GM23338 (cell line): ENCODE data around the gene C11orf21. TPM values are rescaled to one million over a fixed set of nuclear protein-coding genes. Genes with fewer than 3 reads are reported as not detected.

Source experiments
- ATAC-seq: fragments of 200-7000 bp; cut with Tn5 transposase; 3 replicates; pipeline ENCODE4 v1.9.1; 2020
- DNase-seq: peaks from one replicate; pipeline ENCODE4 v3.0.0-alpha.2; 2015; ENCODE audit warnings: low spot score
- H2AFZ ChIP-seq: fragments of 200-600 bp; sonication (generic); 2 replicates; pipeline ENCODE4 v1.8.0; 2016; ENCODE audit warnings: antibody characterized with exemption, mild to moderate bottlenecking, moderate library complexity
- H3F3A ChIP-seq: fragments of 200-600 bp; sonication (generic); replicated peaks from 2 replicates; pipeline ENCODE4 v1.8.0; 2017; ENCODE audit warnings: antibody characterized with exemption, mixed run types, low read depth
- H3K27ac ChIP-seq: fragments of 200-600 bp; sonication (generic); 2 replicates; pipeline ENCODE4 v1.6.1; 2016; ENCODE audit warnings: low read depth
- H3K27me3 ChIP-seq: fragments of 200-600 bp; sonication (generic); 2 replicates; pipeline ENCODE4 v1.8.0; 2016; ENCODE audit warnings: mild to moderate bottlenecking, mixed run types, moderate library complexity; ENCODE audit not compliant: insufficient read depth
- H3K36me3 ChIP-seq: fragments of 200-600 bp; sonication (generic); 2 replicates; pipeline ENCODE4 v1.8.0; 2016; ENCODE audit warnings: mild to moderate bottlenecking; ENCODE audit not compliant: insufficient read depth
- H3K4me1 ChIP-seq: fragments of 200-600 bp; sonication (generic); 2 replicates; pipeline ENCODE4 v1.8.0; 2016; ENCODE audit warnings: mild to moderate bottlenecking, moderate library complexity; ENCODE audit not compliant: insufficient read depth
- H3K4me2 ChIP-seq: fragments of 200-600 bp; sonication (generic); 2 replicates; pipeline ENCODE4 v1.7.1; 2017; ENCODE audit warnings: mixed run types
- H3K4me3 ChIP-seq: fragments of 200-600 bp; sonication (generic); 2 replicates; pipeline ENCODE4 v1.6.1; 2016; ENCODE audit warnings: mixed run types
- H3K79me2 ChIP-seq: fragments of 200-600 bp; sonication (generic); replicated peaks from 2 replicates; pipeline ENCODE4 v1.8.0; 2017; ENCODE audit warnings: mild to moderate bottlenecking; ENCODE audit not compliant: insufficient read depth
- H3K9me2 ChIP-seq: fragments of 200-600 bp; sonication (generic); 2 replicates; pipeline ENCODE4 v1.8.0; 2017; ENCODE audit not compliant: insufficient read depth
- H4K20me1 ChIP-seq: fragments of 200-600 bp; sonication (generic); replicated peaks from 2 replicates; pipeline ENCODE4 v1.8.0; 2017; ENCODE audit warnings: mild to moderate bottlenecking; ENCODE audit not compliant: insufficient read depth
- H3K27ac Mint-ChIP-seq: 2 replicates; pipeline ENCODE4 v1.8.0; 2020; ENCODE audit warnings: inconsistent platforms, mild to moderate bottlenecking, moderate library complexity, mixed read lengths
- H3K27me3 Mint-ChIP-seq: 3 replicates; pipeline ENCODE4 v1.8.0; 2022; ENCODE audit warnings: low read depth, mild to moderate bottlenecking, moderate library complexity, mixed read lengths, inconsistent platforms; ENCODE audit not compliant: insufficient read depth, poor library complexity
- H3K36me3 Mint-ChIP-seq: 3 replicates; pipeline ENCODE4 v1.8.0; 2021; ENCODE audit warnings: low read depth, mild to moderate bottlenecking, inconsistent platforms, moderate library complexity, mixed read lengths
- H3K4me1 Mint-ChIP-seq: 3 replicates; pipeline ENCODE4 v1.8.0; 2020; ENCODE audit warnings: mild to moderate bottlenecking, inconsistent platforms, mixed read lengths
- H3K4me3 Mint-ChIP-seq: 3 replicates; pipeline ENCODE4 v1.8.0; 2021; ENCODE audit warnings: moderate library complexity, mild to moderate bottlenecking, inconsistent platforms, mixed read lengths
- H3K9me3 Mint-ChIP-seq: 3 replicates; pipeline ENCODE4 v1.8.0; 2020; ENCODE audit warnings: moderate library complexity, mild to moderate bottlenecking, inconsistent platforms, mixed read lengths
- CREB1 ChIP-seq: fragments of 250-450 bp; sonication (Bioruptor Pico); IDR thresholded peaks from 2 replicates; pipeline ENCODE4 v1.5.0; 2020; ENCODE audit warnings: low read depth, mild to moderate bottlenecking, moderate library complexity
- CTCF ChIP-seq, 2 experiments: fragments of 200-600 bp in 1 of 2; sonication (generic) in 1 of 2; conservative IDR thresholded peaks; 2 replicates each; pipeline versions ENCODE4 v1.5.1 to v1.6.1; 2016 to 2017; ENCODE audit warnings: antibody characterized with exemption in 2 of 2, low read depth in 2 of 2, mild to moderate bottlenecking in 2 of 2, moderate library complexity in 1 of 2
- ETS1 ChIP-seq: IDR thresholded peaks from 2 replicates; pipeline ENCODE4 v1.6.1; 2016; ENCODE audit warnings: antibody characterized with exemption
- EZH2 ChIP-seq: fragments of 200-600 bp; sonication (generic); IDR thresholded peaks from one replicate; pipeline ENCODE4 v1.8.0; 2017; ENCODE audit warnings: antibody characterized with exemption, mild to moderate bottlenecking, low read depth; ENCODE audit not compliant: unreplicated experiment
- EZH2phosphoT487 ChIP-seq: fragments of 200-600 bp; sonication (generic); IDR thresholded peaks from one replicate; pipeline ENCODE4 v1.8.1; 2018; ENCODE audit warnings: antibody characterized with exemption; ENCODE audit not compliant: unreplicated experiment
- JUNB ChIP-seq: IDR thresholded peaks from one replicate; pipeline ENCODE4 v1.6.1; 2016; ENCODE audit warnings: antibody characterized with exemption; ENCODE audit not compliant: unreplicated experiment
- NANOG ChIP-seq: IDR thresholded peaks from 2 replicates; pipeline ENCODE4 v1.6.1; 2016; ENCODE audit warnings: antibody characterized with exemption, borderline replicate concordance
- POLR2AphosphoS5 ChIP-seq: IDR thresholded peaks from 2 replicates; pipeline ENCODE4 v1.6.1; 2016; ENCODE audit warnings: antibody characterized with exemption, low read depth
- STAT1 ChIP-seq: IDR thresholded peaks from one replicate; pipeline ENCODE4 v1.6.1; 2016; ENCODE audit warnings: antibody characterized with exemption; ENCODE audit not compliant: unreplicated experiment
- ZNF114 ChIP-seq: fragments of 250-450 bp; sonication (Bioruptor Pico); IDR thresholded peaks from 2 replicates; pipeline ENCODE4 v1.5.0; 2020; ENCODE audit warnings: mild to moderate bottlenecking, moderate library complexity
- ZNF331 ChIP-seq: fragments of 250-450 bp; sonication (Bioruptor Pico); IDR thresholded peaks from 2 replicates; pipeline ENCODE4 v1.5.0; 2020; ENCODE audit warnings: low read depth, mild to moderate bottlenecking, moderate library complexity
- polyA plus RNA-seq: library from polyadenylated mRNA; unstranded; fragments of >200 nt; fragmentation: Nextera tagmentation; extraction: Ambion mirVana; gene quantifications from 2 replicates; pipeline ENCODE4 v1.2.1, GENCODE V29; 2016
- total RNA-seq: library from RNA; depleted of rRNA; stranded (reverse); fragments of >200 nt; shearing (Covaris generic); gene quantifications from 2 replicates; pipeline ENCODE4 v1.2.3, GENCODE V29; 2014
- TF ChIP-seq, protein P1 (sequence below): fragments of 250-450 bp; sonication (Bioruptor Pico); IDR thresholded peaks from 2 replicates; pipeline ENCODE4 v1.5.0; 2020; ENCODE audit warnings: mild to moderate bottlenecking, moderate library complexity
- TF ChIP-seq, protein P2 (sequence below): IDR thresholded peaks from one replicate; pipeline ENCODE4 v1.6.1; 2018; ENCODE audit warnings: antibody characterized with exemption; ENCODE audit not compliant: unreplicated experiment

C11orf21 gene
- total and polyA plus RNA-seq, 2 experiments from 2014 or later, result not detected

- peaks cover 14% of the 10 kb centered on the region for H3K27me3 Mint-ChIP-seq
- Histone ChIP-seq H2AFZ (no peak overlapping the region), H3K27me3 (peaks cover 3% of the 10 kb centered on the region; the same call in 1 of the 2 replicates), H3K4me2 (no peak overlapping the region), H3K9me2 (no peaks in the 10 kb centered on the region), H3K36me3 (no peaks in the 10 kb centered on the region), H3F3A (no peaks in the 10 kb centered on the region), H3K4me1 (no peaks in the 10 kb centered on the region), H3K27ac (no peak overlapping the region), H4K20me1 (no peaks in the 10 kb centered on the region), H3K79me2 (no peaks in the 10 kb centered on the region), H3K4me3 (no peak overlapping the region)
- no peaks in the 10 kb centered on the region for H3K4me1 Mint-ChIP-seq
- H3K27ac Mint-ChIP-seq, result no peak overlapping the region
- H3K4me3 Mint-ChIP-seq, result no peak overlapping the region
- DNase-seq, result no peak
- no peak for ATAC-seq
- H3K9me3 Mint-ChIP-seq, result no peaks in the 10 kb centered on the region
- no peak for TF ChIP-seq CREB1
- no peak for TF ChIP-seq EZH2phosphoT487
- no peak for TF ChIP-seq EZH2
- no peak for TF ChIP-seq JUNB
- TF ChIP-seq ZNF331 (CRISPR knock-in tag), result no peak
- no peak for TF ChIP-seq STAT1
- TF ChIP-seq, protein P1, sequence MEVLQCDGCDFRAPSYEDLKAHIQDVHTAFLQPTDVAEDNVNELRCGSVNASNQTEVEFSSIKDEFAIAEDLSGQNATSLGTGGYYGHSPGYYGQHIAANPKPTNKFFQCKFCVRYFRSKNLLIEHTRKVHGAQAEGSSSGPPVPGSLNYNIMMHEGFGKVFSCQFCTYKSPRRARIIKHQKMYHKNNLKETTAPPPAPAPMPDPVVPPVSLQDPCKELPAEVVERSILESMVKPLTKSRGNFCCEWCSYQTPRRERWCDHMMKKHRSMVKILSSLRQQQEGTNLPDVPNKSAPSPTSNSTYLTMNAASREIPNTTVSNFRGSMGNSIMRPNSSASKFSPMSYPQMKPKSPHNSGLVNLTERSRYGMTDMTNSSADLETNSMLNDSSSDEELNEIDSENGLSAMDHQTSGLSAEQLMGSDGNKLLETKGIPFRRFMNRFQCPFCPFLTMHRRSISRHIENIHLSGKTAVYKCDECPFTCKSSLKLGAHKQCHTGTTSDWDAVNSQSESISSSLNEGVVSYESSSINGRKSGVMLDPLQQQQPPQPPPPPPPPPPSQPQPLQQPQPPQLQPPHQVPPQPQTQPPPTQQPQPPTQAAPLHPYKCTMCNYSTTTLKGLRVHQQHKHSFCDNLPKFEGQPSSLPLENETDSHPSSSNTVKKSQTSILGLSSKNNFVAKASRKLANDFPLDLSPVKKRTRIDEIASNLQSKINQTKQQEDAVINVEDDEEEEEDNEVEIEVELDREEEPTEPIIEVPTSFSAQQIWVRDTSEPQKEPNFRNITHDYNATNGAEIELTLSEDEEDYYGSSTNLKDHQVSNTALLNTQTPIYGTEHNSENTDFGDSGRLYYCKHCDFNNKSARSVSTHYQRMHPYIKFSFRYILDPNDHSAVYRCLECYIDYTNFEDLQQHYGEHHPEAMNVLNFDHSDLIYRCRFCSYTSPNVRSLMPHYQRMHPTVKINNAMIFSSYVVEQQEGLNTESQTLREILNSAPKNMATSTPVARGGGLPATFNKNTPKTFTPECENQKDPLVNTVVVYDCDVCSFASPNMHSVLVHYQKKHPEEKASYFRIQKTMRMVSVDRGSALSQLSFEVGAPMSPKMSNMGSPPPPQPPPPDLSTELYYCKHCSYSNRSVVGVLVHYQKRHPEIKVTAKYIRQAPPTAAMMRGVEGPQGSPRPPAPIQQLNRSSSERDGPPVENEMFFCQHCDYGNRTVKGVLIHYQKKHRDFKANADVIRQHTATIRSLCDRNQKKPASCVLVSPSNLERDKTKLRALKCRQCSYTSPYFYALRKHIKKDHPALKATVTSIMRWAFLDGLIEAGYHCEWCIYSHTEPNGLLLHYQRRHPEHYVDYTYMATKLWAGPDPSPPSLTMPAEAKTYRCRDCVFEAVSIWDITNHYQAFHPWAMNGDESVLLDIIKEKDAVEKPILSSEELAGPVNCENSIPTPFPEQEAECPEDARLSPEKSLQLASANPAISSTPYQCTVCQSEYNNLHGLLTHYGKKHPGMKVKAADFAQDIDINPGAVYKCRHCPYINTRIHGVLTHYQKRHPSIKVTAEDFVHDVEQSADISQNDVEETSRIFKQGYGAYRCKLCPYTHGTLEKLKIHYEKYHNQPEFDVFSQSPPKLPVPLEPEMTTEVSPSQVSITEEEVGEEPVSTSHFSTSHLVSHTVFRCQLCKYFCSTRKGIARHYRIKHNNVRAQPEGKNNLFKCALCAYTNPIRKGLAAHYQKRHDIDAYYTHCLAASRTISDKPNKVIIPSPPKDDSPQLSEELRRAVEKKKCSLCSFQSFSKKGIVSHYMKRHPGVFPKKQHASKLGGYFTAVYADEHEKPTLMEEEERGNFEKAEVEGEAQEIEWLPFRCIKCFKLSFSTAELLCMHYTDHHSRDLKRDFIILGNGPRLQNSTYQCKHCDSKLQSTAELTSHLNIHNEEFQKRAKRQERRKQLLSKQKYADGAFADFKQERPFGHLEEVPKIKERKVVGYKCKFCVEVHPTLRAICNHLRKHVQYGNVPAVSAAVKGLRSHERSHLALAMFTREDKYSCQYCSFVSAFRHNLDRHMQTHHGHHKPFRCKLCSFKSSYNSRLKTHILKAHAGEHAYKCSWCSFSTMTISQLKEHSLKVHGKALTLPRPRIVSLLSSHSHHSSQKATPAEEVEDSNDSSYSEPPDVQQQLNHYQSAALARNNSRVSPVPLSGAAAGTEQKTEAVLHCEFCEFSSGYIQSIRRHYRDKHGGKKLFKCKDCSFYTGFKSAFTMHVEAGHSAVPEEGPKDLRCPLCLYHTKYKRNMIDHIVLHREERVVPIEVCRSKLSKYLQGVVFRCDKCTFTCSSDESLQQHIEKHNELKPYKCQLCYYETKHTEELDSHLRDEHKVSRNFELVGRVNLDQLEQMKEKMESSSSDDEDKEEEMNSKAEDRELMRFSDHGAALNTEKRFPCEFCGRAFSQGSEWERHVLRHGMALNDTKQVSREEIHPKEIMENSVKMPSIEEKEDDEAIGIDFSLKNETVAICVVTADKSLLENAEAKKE, result no peak
- TF ChIP-seq ETS1, result no peak
- TF ChIP-seq ZNF114 (CRISPR knock-in tag), result no peak
- no peak for TF ChIP-seq CTCF (conservative IDR thresholded peaks at IDR 0.05; ENCODE audit: low read depth in 2 of 2)
- no peak for TF ChIP-seq POLR2AphosphoS5
- TF ChIP-seq, protein P2, sequence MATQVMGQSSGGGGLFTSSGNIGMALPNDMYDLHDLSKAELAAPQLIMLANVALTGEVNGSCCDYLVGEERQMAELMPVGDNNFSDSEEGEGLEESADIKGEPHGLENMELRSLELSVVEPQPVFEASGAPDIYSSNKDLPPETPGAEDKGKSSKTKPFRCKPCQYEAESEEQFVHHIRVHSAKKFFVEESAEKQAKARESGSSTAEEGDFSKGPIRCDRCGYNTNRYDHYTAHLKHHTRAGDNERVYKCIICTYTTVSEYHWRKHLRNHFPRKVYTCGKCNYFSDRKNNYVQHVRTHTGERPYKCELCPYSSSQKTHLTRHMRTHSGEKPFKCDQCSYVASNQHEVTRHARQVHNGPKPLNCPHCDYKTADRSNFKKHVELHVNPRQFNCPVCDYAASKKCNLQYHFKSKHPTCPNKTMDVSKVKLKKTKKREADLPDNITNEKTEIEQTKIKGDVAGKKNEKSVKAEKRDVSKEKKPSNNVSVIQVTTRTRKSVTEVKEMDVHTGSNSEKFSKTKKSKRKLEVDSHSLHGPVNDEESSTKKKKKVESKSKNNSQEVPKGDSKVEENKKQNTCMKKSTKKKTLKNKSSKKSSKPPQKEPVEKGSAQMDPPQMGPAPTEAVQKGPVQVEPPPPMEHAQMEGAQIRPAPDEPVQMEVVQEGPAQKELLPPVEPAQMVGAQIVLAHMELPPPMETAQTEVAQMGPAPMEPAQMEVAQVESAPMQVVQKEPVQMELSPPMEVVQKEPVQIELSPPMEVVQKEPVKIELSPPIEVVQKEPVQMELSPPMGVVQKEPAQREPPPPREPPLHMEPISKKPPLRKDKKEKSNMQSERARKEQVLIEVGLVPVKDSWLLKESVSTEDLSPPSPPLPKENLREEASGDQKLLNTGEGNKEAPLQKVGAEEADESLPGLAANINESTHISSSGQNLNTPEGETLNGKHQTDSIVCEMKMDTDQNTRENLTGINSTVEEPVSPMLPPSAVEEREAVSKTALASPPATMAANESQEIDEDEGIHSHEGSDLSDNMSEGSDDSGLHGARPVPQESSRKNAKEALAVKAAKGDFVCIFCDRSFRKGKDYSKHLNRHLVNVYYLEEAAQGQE, result no peak
- no peak for TF ChIP-seq NANOG
- H3K36me3 Mint-ChIP-seq, result no peaks in the 10 kb centered on the region
Measured at GRCh38 chr11:2251138-2251537, 50.6 kb downstream of the C11orf21 start.
